ENCODE results near the gene RIMS3.
"Not testable (repeated sequence)": the region's sequence is repeated elsewhere in the genome, so short reads cannot be mapped to it uniquely, and the experiment has no call there.

The RIMS3 gene

GRCh38 chr1:40636777-40637176 lies 28.7 kb downstream of the RIMS3 start:
- FAIRE-seq (no peak), DNase-seq (ENCODE audit: insufficient read length) (no peak)
- no peak for TF ChIP-seq POLR2A (IDR thresholded peaks at IDR 0.05; ENCODE audit: low read depth, low read length)
- no peak for TF ChIP-seq TAF1 (IDR thresholded peaks at IDR 0.05; ENCODE audit: borderline replicate concordance, low read depth, low read length)
- no peak for TF ChIP-seq POLR2AphosphoS5 (IDR thresholded peaks at IDR 0.05; ENCODE audit: low read depth, low read length)

- no peak for FAIRE-seq
- TF ChIP-seq POLR2AphosphoS5 (IDR thresholded peaks at IDR 0.05; ENCODE audit: low read depth, low read length): no peak
- no peak for TF ChIP-seq TAF1 (IDR thresholded peaks at IDR 0.05; ENCODE audit: borderline replicate concordance, low read depth, low read length)
- no peak for TF ChIP-seq POLR2A (IDR thresholded peaks at IDR 0.05; ENCODE audit: low read depth, low read length)
- DNase-seq (ENCODE audit: insufficient read length): no peak
Observed at GRCh38 chr1:40635763-40636500, 29.6 kb downstream of the RIMS3 start.

- FAIRE-seq: no peak
- DNase-seq (ENCODE audit: insufficient read length): no peak
- TF ChIP-seq POLR2AphosphoS5 (IDR thresholded peaks at IDR 0.05; ENCODE audit: low read depth, low read length) (no peak), POLR2A (IDR thresholded peaks at IDR 0.05; ENCODE audit: low read depth, low read length) (no peak), TAF1 (IDR thresholded peaks at IDR 0.05; ENCODE audit: borderline replicate concordance, low read depth, low read length) (no peak)
Observed at GRCh38 chr1:40634901-40635655, 30.4 kb downstream of the RIMS3 start.

GRCh38 chr1:40633931-40634376 lies 31.5 kb downstream of the RIMS3 start:
- TF ChIP-seq POLR2A (IDR thresholded peaks at IDR 0.05; ENCODE audit: low read depth, low read length) (no peak), POLR2AphosphoS5 (IDR thresholded peaks at IDR 0.05; ENCODE audit: low read depth, low read length) (no peak), TAF1 (IDR thresholded peaks at IDR 0.05; ENCODE audit: borderline replicate concordance, low read depth, low read length) (no peak)
- DNase-seq (ENCODE audit: insufficient read length) (no peak), FAIRE-seq (no peak)

- FAIRE-seq: no peak
- TF ChIP-seq TAF1 (IDR thresholded peaks at IDR 0.05; ENCODE audit: borderline replicate concordance, low read depth, low read length) (no peak), POLR2A (IDR thresholded peaks at IDR 0.05; ENCODE audit: low read depth, low read length) (no peak), POLR2AphosphoS5 (IDR thresholded peaks at IDR 0.05; ENCODE audit: low read depth, low read length) (no peak)
- DNase-seq (ENCODE audit: insufficient read length): no peak
Observed at GRCh38 chr1:40633523-40633922, 32.0 kb downstream of the RIMS3 start.

- peak; percentile 81 for FAIRE-seq
- TF ChIP-seq POLR2AphosphoS5 (IDR thresholded peaks at IDR 0.05; ENCODE audit: low read depth, low read length): no peak
- TF ChIP-seq POLR2A (IDR thresholded peaks at IDR 0.05; ENCODE audit: low read depth, low read length): no peak
- no peak for TF ChIP-seq TAF1 (IDR thresholded peaks at IDR 0.05; ENCODE audit: borderline replicate concordance, low read depth, low read length)
- DNase-seq (ENCODE audit: insufficient read length): no peak
Observed at GRCh38 chr1:40630488-40631223, 34.8 kb downstream of the RIMS3 start.

- FAIRE-seq; DNase-seq (ENCODE audit: insufficient read length): not testable (repeated sequence)
Observed at GRCh38 chr1:40629546-40629945, 35.9 kb downstream of the RIMS3 start.

GRCh38 chr1:40628903-40629292 lies 36.6 kb downstream of the RIMS3 start:
- FAIRE-seq: no peak
- no peak for DNase-seq (ENCODE audit: insufficient read length)

GRCh38 chr1:40627987-40628902 lies 37.2 kb downstream of the RIMS3 start:
- TF ChIP-seq POLR2AphosphoS5 (IDR thresholded peaks at IDR 0.05; ENCODE audit: low read depth, low read length): no peak
- TF ChIP-seq POLR2A (IDR thresholded peaks at IDR 0.05; ENCODE audit: low read depth, low read length): no peak
- TF ChIP-seq TAF1 (IDR thresholded peaks at IDR 0.05; ENCODE audit: borderline replicate concordance, low read depth, low read length): no peak
- DNase-seq (ENCODE audit: insufficient read length) (peak; percentile 38), FAIRE-seq (peak; percentile 83)

More at GRCh38 chr1:40628903-40629292, 36.6 kb downstream of the RIMS3 start:
- TF ChIP-seq TAF1 (IDR thresholded peaks at IDR 0.05; ENCODE audit: borderline replicate concordance, low read depth, low read length): no peak
- no peak for TF ChIP-seq POLR2A (IDR thresholded peaks at IDR 0.05; ENCODE audit: low read depth, low read length)
- TF ChIP-seq POLR2AphosphoS5 (IDR thresholded peaks at IDR 0.05; ENCODE audit: low read depth, low read length): no peak

GRCh38 chr1:40626383-40626770 lies 39.1 kb downstream of the RIMS3 start:
- no peak for TF ChIP-seq TAF1 (IDR thresholded peaks at IDR 0.05; ENCODE audit: borderline replicate concordance, low read depth, low read length)
- TF ChIP-seq POLR2AphosphoS5 (IDR thresholded peaks at IDR 0.05; ENCODE audit: low read depth, low read length): no peak
- TF ChIP-seq POLR2A (IDR thresholded peaks at IDR 0.05; ENCODE audit: low read depth, low read length): no peak
- no peak for DNase-seq (ENCODE audit: insufficient read length)
- FAIRE-seq: no peak

Measured in GM12892 (cell line).